AG04449 (cell line): ENCODE measurements around the gene C3orf62.
"Not testable (repeated sequence)": the region's sequence is repeated elsewhere in the genome, so short reads cannot be mapped to it uniquely, and the experiment has no call there.

Source experiments
- CTCF ChIA-PET: fragments of 350-600 bp; formaldehyde crosslinking; extraction: SDS; loops from one replicate; lab custom pipeline; 2021; ENCODE audit warnings: antibody characterized with exemption; lab: Yijun Ruan, JAX
- POLR2A ChIA-PET: fragments of 400-600, 350-600 bp; formaldehyde crosslinking; extraction: SDS; loops from one replicate; lab custom pipeline; 2020; ENCODE audit warnings: antibody characterized with exemption, inconsistent platforms; lab: Yijun Ruan, JAX
- DNase-seq: peaks from one replicate; pipeline ENCODE4 v3.0.0-alpha.2; 2010; ENCODE audit warnings: low read depth, low spot score
- H3K4me3 ChIP-seq: 2 replicates; pipeline ENCODE4 v1.5.1; 2011; ENCODE audit warnings: low read depth, mild to moderate bottlenecking, control low read depth, low read length
- TF ChIP-seq, protein P1 (sequence below): IDR thresholded peaks from one replicate; pipeline ENCODE4 v1.5.1; 2011; ENCODE audit warnings: mild to moderate bottlenecking, moderate library complexity, low read length, control low read depth, inconsistent platforms; ENCODE audit not compliant: insufficient read depth; ENCODE audit errors: missing control alignments

Gene C3orf62

GRCh38 chr3:49253512-49253911 is 23.5 kb downstream of the C3orf62 start:
- no peak for DNase-seq
- TF ChIP-seq, protein P1, sequence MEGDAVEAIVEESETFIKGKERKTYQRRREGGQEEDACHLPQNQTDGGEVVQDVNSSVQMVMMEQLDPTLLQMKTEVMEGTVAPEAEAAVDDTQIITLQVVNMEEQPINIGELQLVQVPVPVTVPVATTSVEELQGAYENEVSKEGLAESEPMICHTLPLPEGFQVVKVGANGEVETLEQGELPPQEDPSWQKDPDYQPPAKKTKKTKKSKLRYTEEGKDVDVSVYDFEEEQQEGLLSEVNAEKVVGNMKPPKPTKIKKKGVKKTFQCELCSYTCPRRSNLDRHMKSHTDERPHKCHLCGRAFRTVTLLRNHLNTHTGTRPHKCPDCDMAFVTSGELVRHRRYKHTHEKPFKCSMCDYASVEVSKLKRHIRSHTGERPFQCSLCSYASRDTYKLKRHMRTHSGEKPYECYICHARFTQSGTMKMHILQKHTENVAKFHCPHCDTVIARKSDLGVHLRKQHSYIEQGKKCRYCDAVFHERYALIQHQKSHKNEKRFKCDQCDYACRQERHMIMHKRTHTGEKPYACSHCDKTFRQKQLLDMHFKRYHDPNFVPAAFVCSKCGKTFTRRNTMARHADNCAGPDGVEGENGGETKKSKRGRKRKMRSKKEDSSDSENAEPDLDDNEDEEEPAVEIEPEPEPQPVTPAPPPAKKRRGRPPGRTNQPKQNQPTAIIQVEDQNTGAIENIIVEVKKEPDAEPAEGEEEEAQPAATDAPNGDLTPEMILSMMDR, result no peak
- H3K4me3 ChIP-seq, result no peak overlapping the region
- POLR2A ChIA-PET, result no interaction called here
- CTCF ChIA-PET, result no interaction called here

DNA sequence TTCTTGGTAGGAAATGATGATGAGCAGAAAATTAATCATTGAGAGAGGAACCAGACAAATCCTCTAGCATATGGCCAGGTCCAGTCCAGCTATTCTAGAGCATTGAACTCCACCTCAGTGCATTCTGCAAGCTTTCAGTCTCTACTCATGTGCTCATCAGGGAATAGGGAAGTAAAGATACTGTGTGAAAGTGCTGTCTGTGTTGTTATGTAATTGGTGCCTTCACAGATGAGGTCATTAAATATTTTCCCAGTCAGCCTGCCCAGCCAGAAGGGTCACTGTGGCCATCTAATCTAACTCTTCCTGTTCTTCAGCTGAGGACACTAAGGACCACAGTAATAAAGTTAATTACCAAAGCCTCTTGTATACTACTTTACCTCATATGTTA is 28.2 kb downstream of the C3orf62 start:
- no peak for DNase-seq
- TF ChIP-seq, protein P1, result no peak
- ChIA-PET POLR2A (no interaction called here), CTCF (no interaction called here)
- H3K4me3 ChIP-seq, result no peak overlapping the region

GRCh38 chr3:49244581-49245205 is 32.3 kb downstream of the C3orf62 start:
- TF ChIP-seq, protein P1, result no peak
- no peak for DNase-seq
- ChIA-PET POLR2A (no interaction called here), CTCF (no interaction called here)
- H3K4me3 ChIP-seq, result no peak overlapping the region

GRCh38 chr3:49240091-49240490 is 36.9 kb downstream of the C3orf62 start:
- CTCF ChIA-PET, DNase-seq, POLR2A ChIA-PET, H3K4me3 ChIP-seq: not testable (repeated sequence)

GRCh38 chr3:49238274-49239127 is 38.5 kb downstream of the C3orf62 start:
- no peak overlapping the region for H3K4me3 ChIP-seq
- POLR2A ChIA-PET, result interaction anchor here (0.6 kb wide), 1 partner anchor 205 kb away, joined by 3 read pairs; no protein-coding TSS in a partner anchor
- no peak for DNase-seq
- CTCF ChIA-PET, result interaction anchor here (1.2 kb wide), 1 partner anchor 23 kb away, joined by 3 read pairs; no protein-coding TSS in a partner anchor
- TF ChIP-seq, protein P1, result no peak

- no peak overlapping the region for H3K4me3 ChIP-seq
- ChIA-PET CTCF (no interaction called here), POLR2A (no interaction called here)
- TF ChIP-seq, protein P1, result no peak
- DNase-seq, result no peak
Measured at GRCh38 chr3:49237344-49237743, 39.7 kb downstream of the C3orf62 start.

DNA sequence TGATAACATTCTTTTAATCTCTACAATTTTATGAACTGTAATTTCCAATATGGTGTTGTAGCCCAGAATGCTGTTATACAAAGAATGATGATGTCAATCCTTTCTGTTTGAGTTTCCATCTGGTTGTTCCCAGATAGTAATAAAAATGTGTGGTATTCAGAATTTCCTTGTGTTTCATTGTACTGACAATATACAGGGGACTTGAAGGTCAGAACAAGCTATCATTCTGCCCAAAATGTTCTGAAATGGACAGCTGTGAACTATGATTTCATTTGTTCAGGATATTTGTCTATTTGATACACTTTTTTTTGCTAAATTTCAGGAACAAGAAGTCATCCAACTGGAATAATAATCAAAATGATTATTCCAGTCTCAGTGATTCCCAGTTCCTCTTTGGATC is 40.8 kb downstream of the C3orf62 start:
- TF ChIP-seq, protein P1, result no peak
- H3K4me3 ChIP-seq, result no peak overlapping the region
- DNase-seq, result no peak
- CTCF ChIA-PET, result no interaction called here
- POLR2A ChIA-PET, result no interaction called here

DNA sequence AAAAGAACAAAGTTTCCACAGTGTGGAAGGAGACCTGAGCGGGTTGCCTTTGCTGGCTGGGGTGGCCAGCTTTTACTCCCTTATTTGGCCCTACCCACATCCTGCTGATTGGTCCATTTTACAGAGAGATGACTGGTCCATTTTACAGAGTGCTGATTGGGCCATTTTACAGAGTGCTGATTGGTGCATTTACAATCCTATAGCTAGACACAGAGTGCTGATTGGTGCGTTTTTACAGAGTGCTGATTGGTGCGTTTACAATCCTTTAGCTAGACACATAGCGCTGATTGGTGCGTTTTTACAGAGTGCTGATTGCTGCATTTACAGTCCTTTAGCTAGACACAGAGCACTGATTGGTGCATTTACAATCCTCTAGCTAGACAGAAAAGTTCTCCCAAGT is 48.2 kb downstream of the C3orf62 start:
- CTCF ChIA-PET, H3K4me3 ChIP-seq, DNase-seq, POLR2A ChIA-PET: not testable (repeated sequence)
